GM12878 (cell line): Measurements from ENCODE around the gene PLK1.
A peak's percentile ranks its signal among the peaks of the same experiment; 100 is the strongest.

Source experiments
- CTCF ChIP-seq, 3 experiments: IDR thresholded peaks in 2 of 3; conservative IDR thresholded peaks in 1 of 3; 2 replicates each; pipeline ENCODE4 v1.5.1; 2011; ENCODE audit warnings: low read depth in 3 of 3, low read length in 3 of 3, mild to moderate bottlenecking in 3 of 3, control low read depth in 2 of 3, moderate library complexity in 2 of 3, inconsistent platforms in 1 of 3, mixed read lengths in 1 of 3; ENCODE audit not compliant: control insufficient read depth in 2 of 3, insufficient read depth in 1 of 3; ENCODE audit errors: extremely low read depth in 1 of 3
- EP300 ChIP-seq, 2 experiments: fragments of 150-350 bp in 1 of 2; IDR thresholded peaks; 2 replicates each; pipeline ENCODE4 v1.6.1; 2011 to 2012; ENCODE audit warnings: low read depth in 2 of 2, low read length in 2 of 2, borderline replicate concordance in 1 of 2, improper control_type of control experiment in 1 of 2, inconsistent platforms in 1 of 2; ENCODE audit not compliant: control insufficient read depth in 1 of 2
- POLR2A ChIP-seq: IDR thresholded peaks from 2 replicates; pipeline ENCODE4 v1.6.1; 2011; ENCODE audit warnings: low read depth, mild to moderate bottlenecking, low read length
- SP1 ChIP-seq: IDR thresholded peaks from one replicate; pipeline ENCODE4 v1.6.1; 2011; ENCODE audit warnings: low read depth, low read length
- YY1 ChIP-seq: IDR thresholded peaks from 2 replicates; pipeline ENCODE4 v1.6.1; 2011; ENCODE audit warnings: low read depth, mild to moderate bottlenecking, low read length

GRCh38 chr16:23690771-23691482 is 12.2 kb downstream of the PLK1 start:
- TF ChIP-seq SP1 (no peak), EP300 (IDR thresholded peaks at IDR 0.05; ENCODE audit: borderline replicate concordance in 1 of 2, control insufficient read depth in 1 of 2, low read depth in 2 of 2, low read length in 2 of 2) (no peak), POLR2A (peak; percentile 44; the same call in 1 of the 2 replicates), CTCF (IDR thresholded peaks at IDR 0.05 in 2 of 3, conservative IDR thresholded peaks at IDR 0.05 in 1 of 3; ENCODE audit: control insufficient read depth in 2 of 3, extremely low read depth in 1 of 3, insufficient read depth in 1 of 3, low read depth in 3 of 3, low read length in 3 of 3) (no peak), YY1 (no peak)
